NCI-H1048 (cell line): Measurements from ENCODE around the gene PATZ1.
"Not testable (repeated sequence)": the region's sequence is repeated elsewhere in the genome, so short reads cannot be mapped to it uniquely, and the experiment has no call there.

ENCODE experiments used
- DNase-seq: peaks from one replicate; lab custom pipeline; 2025; lab: John Stamatoyannopoulos, UW

PATZ1 gene

DNA sequence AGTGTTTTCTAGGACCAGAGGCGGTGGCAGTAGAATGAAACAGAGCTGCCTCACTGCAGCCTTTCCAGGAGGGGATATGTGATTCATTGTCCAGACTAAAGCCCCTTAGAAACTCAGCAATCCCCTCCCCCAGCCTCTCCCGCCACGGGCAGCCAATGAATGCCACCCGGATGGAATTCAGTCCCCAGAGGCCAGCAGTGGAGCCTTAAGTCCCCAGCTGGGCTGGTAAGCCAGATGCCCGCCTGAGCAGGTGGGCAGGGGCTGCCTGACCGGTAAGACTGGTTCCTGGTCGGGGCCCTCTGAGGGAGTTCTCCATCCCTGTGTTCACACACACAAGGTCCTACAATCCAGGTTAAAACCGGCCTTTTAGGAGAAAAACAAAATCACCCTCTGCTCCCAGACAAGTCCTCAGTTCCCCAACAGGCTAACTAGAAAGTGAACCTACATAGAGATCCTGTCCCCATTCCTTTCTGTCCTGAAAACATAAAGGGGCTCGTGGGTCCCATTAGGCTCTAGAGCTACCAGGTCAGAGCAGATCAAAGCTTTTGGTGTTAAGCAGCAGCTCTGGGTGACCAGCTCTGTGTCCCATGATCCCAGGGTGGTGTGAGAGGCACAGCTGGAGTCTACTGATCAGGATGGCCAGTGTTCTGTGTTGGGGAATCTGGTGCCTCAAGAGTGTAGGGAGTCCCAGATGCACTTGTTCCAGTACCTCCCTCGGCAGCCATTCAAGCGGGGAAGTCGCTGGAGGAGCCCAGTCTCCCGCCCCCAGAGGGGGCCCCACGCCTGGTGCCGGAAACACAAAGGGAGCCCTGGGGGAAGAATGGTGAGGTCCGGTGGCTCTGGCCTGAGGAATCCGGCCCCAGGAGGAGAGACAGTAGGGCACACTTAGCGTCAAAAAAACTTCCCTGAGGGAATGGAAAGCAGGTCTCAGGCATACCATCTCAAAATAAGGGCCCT lies 2.6 kb downstream of the PATZ1 start:
- peak; percentile 61 for DNase-seq

GRCh38 chr22:31342389-31343140 lies 3.6 kb downstream of the PATZ1 start:
- DNase-seq: no peak

DNA sequence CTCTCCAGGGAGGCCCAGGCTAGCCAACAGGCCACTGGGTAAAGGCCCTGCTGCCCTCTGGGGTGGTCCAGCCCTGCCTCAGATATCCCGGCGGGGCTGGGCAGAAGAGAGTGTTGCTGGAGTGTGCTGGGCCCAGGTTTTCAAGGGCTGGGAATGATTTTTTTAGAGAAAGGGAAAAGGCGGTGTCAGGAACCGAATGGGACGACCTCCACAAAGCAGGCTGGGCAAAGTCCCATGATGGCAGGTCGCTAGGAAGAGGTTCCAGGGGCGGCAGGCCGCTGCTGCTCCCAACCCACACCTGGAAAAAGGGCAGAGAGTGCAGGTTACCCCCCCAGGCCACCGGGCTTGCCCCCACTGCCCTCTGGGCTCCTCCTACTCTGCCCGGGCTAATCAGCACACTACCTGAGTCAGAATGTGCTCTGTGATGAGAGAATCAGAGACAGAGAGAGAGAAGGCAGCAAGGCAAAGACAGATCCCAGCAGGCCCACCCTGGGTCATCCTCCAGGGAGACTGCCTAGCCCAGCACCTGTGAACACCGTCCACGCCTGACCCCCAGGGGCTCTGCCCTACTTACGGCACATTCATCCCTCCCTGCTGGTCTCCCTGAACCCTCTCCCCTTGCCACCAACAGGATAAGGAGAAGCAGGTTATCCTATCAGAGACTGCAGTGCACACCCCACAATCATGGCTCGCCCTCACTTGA lies 4.6 kb downstream of the PATZ1 start:
- no peak for DNase-seq

DNA sequence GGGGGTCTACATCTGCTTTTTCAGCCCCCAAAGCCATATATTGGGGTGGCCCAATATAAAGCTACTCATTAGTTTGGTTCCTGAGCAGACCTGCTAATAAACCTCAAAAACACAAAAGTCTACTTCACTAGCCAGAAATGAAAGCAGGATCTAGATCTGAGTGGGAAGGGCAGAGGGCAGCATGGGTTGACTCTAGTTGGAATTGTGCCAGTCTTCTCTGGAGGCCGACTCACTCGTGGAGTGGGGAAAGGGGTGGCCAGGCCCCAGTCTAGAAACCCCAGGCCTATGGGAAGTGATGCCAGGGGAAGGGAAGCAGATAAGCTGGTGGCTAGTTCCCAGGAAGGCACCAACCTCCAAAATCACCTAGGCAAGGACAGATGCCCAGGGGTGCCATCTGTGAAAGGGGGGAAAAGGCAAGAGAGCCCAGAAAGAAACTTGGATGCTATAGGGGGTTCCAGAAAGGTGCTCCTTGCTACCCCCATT lies 5.3 kb downstream of the PATZ1 start:
- DNase-seq: no peak

DNA sequence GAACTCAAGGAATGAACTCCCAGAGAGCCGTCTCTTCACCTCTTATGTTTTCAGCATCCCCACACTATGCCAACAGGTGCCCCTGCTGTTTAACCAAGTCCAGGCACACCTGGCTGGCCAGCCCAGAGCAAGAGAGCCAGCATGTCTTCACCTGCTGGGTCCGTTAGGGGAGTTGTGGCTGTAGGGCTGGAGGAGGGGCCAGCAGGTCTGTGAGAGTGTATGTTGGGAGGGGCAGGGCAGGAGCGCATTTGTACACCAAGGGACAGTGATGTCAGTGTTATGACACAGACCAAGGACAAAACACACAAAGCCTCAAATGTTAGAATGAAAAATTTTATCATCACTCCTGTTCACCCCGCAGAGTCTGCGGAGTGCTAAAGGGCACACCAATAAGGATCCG lies 5.8 kb downstream of the PATZ1 start:
- DNase-seq: no peak

DNA sequence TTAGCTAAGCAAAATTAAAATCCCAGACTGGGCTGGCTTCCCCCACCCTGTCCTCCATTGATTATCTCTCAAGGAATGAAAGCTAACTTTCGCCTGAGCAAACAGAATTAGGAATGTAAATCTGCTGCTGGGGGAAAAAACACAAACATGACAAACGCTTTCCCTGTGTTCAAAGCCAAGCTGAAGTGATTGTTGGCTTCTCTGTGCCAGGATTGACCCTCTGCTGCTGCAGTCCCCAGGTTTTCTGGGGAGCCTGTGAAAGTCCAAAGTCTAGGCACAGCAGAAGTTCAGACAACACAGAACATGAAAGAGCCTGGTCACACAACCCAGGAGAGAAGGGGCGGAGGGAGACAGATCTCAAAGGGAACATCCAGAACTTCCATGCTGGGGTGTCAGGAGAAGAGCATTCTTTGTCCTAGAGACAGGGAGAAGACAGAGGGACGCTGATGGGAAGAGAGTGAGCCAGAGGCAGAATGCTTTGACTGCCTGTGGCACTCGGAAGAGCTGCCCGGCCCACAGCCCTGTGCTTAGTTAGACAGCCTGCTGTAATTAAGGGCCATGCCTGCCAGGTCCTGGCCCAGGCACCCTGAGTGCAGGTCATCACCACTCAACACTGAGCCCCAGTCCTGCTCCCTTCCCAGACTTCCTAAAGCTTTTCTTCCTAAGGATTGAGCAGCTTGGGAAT lies 6.9 kb downstream of the PATZ1 start:
- DNase-seq: no peak

- DNase-seq: no peak
These were observed 9.0 kb downstream of the PATZ1 start for GRCh38 chr22:31337178-31337577.

GRCh38 chr22:31334329-31334728 lies 11.8 kb downstream of the PATZ1 start:
- DNase-seq: no peak

DNA sequence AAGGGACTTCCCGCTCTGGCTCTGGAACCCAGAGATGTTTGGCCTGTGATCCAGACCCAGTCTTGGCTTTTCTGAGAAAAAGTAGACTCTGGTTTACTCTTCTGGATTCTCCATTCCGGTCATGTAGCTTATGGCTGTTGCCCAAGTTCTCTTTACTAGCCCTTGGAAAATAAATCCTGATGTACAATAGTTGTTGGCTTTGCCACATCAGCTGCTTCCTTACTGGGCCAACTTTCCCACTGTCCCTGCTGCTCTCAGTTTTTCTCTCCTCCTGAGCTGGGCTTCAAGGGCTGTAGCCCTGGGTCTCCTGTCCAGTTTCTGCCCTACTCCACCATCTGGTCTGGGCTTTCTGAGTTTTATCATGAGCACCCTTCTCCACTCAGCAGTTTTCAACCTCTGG lies 12.5 kb downstream of the PATZ1 start:
- DNase-seq: no peak

GRCh38 chr22:31332886-31333285 lies 13.3 kb downstream of the PATZ1 start:
- no peak for DNase-seq

GRCh38 chr22:31332010-31332409 lies 14.1 kb downstream of the PATZ1 start:
- no peak for DNase-seq

DNA sequence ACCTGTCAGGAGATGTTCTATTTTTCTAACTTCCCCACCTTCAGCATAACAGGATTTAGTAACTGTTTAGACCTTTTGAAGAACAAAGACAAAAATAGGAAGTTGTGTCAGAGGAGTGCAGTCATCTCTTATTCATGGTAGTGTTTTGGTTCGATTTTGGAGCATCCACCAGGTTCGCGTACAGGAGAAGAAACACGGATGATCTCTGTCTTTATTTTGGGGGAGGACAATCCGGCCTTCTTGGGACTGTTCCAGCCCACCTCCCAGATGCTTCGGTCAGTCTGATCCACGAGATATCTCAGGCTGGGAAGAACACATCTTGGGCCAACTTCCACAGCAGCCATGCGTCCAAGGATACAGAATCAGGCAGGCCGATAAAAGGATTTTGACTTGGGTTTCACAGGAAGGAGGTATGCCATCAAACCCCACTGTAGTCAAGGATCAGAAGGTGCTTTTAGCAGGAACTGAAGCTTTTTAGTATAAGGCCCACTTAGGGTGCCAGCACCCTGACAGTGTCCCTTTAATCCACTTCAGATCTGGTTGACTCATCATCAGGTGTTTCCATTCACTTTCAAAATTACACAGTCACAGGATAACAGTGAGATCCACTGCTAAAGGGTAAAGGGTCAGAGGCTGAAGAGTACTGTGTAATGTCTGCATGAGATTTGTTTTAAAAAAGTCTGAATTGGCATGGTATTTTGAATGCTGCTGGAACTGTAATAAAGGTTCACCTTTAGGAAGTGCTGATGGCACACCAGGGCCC lies 16.5 kb downstream of the PATZ1 start:
- no peak for DNase-seq

GRCh38 chr22:31329029-31329428 lies 17.1 kb downstream of the PATZ1 start:
- DNase-seq: no peak

GRCh38 chr22:31328544-31328960 lies 17.6 kb downstream of the PATZ1 start:
- no peak for DNase-seq

- no peak for DNase-seq
These were observed 18.2 kb downstream of the PATZ1 start for GRCh38 chr22:31327806-31328543.

GRCh38 chr22:31326877-31327276 lies 19.3 kb downstream of the PATZ1 start:
- DNase-seq: no peak

DNA sequence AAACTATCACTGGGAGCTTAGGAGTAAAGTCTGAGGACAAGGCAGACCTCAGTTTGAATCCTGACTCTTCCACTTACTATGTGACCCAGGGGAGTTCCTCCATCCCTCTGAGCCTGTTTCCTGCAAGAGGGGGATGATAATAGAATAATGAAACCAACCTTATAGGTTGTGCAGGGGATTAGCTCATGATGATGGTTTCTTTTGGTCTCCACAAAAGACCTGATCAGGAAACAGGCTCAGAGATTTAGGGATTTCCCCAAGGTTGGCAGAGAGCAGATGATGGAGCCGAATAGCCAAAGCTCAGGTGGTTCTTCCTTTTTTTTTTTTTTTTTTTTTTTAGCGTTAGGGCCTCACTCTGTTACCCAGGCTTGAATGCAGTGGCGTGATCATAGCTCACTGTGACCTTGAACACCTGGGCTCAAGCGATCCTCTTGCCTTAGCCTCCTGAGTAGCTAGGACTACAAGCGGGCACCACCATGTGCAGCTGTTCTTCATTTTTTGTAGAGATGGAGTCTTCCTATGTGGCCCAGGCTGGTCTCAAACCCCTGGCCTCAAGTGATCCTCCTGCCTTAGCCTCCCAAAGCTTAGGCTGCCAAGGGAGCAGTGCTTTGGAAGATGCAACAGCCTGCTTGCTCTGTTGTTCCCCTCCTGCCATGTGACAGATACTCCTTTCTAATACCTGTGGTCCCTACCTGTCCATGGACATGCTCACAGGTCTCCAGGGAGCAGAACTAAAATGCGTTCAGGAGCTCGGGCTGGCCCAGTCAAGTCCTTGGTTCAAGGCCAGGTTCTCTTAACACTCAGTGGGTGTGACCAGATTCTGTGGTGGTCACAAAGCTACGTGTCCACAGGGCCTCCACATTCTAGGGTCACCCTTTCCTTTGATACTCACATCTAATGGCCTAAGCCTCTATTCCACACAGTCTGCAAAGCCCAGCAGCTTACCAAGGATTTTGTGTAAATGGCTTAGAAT lies 22.3 kb downstream of the PATZ1 start:
- no peak for DNase-seq

DNA sequence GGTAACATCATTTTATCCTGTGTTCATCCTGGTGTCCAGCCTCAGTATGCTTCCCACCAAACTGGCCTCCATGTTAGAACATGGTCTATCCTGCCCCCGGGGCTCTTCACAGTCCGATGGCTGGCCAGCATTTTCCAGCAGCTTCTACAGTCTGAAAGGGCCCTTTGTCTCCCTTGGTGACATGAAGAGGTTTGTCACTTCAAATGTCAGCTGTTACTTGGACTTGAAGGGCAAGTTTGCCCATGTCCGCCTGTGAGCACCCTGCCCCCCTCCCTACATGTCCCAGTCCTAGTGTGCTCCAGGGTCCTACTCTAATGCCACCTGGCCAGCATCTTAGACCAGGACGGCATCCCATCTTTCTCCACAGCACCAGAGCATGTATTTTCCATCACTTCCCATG lies 24.7 kb downstream of the PATZ1 start:
- DNase-seq: no peak

DNA sequence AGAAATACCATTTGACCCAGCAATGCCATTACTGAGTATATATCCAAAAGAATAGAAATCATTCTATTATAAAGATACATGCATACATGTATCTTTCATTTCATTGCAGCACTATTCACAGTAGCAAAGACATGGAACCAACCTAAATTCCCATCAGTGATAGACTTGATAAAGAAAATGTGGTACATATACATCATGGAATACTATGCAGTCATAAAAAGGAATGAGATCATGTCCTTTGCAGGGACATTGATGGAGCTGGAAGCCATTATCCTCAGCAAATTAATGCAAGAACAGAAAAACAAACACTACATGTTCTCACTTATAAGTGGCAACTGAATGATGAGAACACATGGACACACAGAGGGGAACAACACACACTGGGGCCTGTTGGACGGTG lies 31.9 kb downstream of the PATZ1 start:
- not testable (repeated sequence) for DNase-seq
